Activated T-cell treated with anti-CD3 and anti-CD28 coated beads, Interleukin-2, amount 50 U/mL, for 4 hours (primary cell): Measurements from ENCODE around the gene HSPA8. TPM values are rescaled to one million over a fixed set of nuclear protein-coding genes. Genes with fewer than 3 reads are reported as not detected.
A peak's percentile ranks its signal among the peaks of the same experiment; 100 is the strongest.
"Not testable (repeated sequence)": the region's sequence is repeated elsewhere in the genome, so short reads cannot be mapped to it uniquely, and the experiment has no call there.

Experiments used
- ATAC-seq, 2 donors: fragments of 200-7000 bp; cut with Tn5 transposase; one replicate each; pipeline ENCODE4 v1.10.0; 2021
- DNase-seq: peaks from one replicate; pipeline ENCODE4 v3.0.0-alpha.2; 2020
- H3K27me3 Mint-ChIP-seq: one replicate; pipeline ENCODE4 v1.8.0; 2021; ENCODE audit warnings: low read depth, mixed read lengths
- H3K36me3 Mint-ChIP-seq: one replicate; pipeline ENCODE4 v1.8.0; 2022; ENCODE audit warnings: mixed read lengths; ENCODE audit not compliant: insufficient read depth
- H3K4me1 Mint-ChIP-seq: one replicate; pipeline ENCODE4 v1.8.0; 2021; ENCODE audit warnings: low read depth, mixed read lengths
- H3K4me3 Mint-ChIP-seq: one replicate; pipeline ENCODE4 v1.8.0; 2021; ENCODE audit warnings: mild to moderate bottlenecking, moderate library complexity, mixed read lengths
- H3K9me3 Mint-ChIP-seq: one replicate; pipeline ENCODE4 v1.8.0; 2021; ENCODE audit warnings: mixed read lengths
- total RNA-seq, 3 donors: library from RNA; stranded (reverse); gene quantifications; one replicate each; pipeline ENCODE4 v1.2.1, GENCODE V29; 2021

The HSPA8 gene
- total RNA-seq, 3 donors from 2014 or later, result 3,255 to 3,669 (median 3,417) TPM

GRCh38 chr11:123062158-123062891 lies 389 bp upstream of the HSPA8 start:
- Mint-ChIP-seq H3K36me3 (peaks cover 55% of the 10 kb centered on the region), H3K4me3 (peak overlapping the region; percentile 99), H3K9me3 (no peaks in the 10 kb centered on the region), H3K4me1 (peaks cover 44% of the 10 kb centered on the region), H3K27me3 (no peaks in the 10 kb centered on the region)
- peak; percentile 99 for DNase-seq
- ATAC-seq, result peak; percentile 85 to 88

GRCh38 chr11:123060277-123061000 lies 1.5 kb downstream of the HSPA8 start:
- Mint-ChIP-seq H3K4me3 (peak overlapping the region; percentile 99), H3K4me1 (peaks cover 54% of the 10 kb centered on the region), H3K9me3 (no peaks in the 10 kb centered on the region), H3K36me3 (peaks cover 65% of the 10 kb centered on the region), H3K27me3 (no peaks in the 10 kb centered on the region)
- ATAC-seq, result no peak
- DNase-seq, result no peak

- Mint-ChIP-seq H3K4me3 (peak overlapping the region; percentile 99), H3K4me1 (peaks cover 52% of the 10 kb centered on the region)
Observed at GRCh38 chr11:123059041-123059920, 2.7 kb downstream of the HSPA8 start.

GRCh38 chr11:123057661-123058305 lies 4.2 kb downstream of the HSPA8 start:
- Mint-ChIP-seq H3K4me1 (peaks cover 45% of the 10 kb centered on the region), H3K36me3 (peaks cover 65% of the 10 kb centered on the region), H3K27me3 (no peaks in the 10 kb centered on the region), H3K4me3 (peak overlapping the region; percentile 99), H3K9me3 (no peaks in the 10 kb centered on the region)
- ATAC-seq (no peak), DNase-seq (no peak)

More at GRCh38 chr11:123059041-123059920, 2.7 kb downstream of the HSPA8 start:
- not testable (repeated sequence) for H3K27me3 Mint-ChIP-seq, H3K9me3 Mint-ChIP-seq, DNase-seq, ATAC-seq
- peaks cover 67% of the 10 kb centered on the region for H3K36me3 Mint-ChIP-seq

GRCh38 chr11:123056835-123057491 lies 5.0 kb downstream of the HSPA8 start:
- Mint-ChIP-seq H3K9me3 (no peaks in the 10 kb centered on the region), H3K36me3 (peaks cover 65% of the 10 kb centered on the region), H3K4me1 (peaks cover 45% of the 10 kb centered on the region), H3K4me3 (peak overlapping the region; percentile 99), H3K27me3 (no peaks in the 10 kb centered on the region)
- no peak for ATAC-seq
- DNase-seq, result no peak

- Mint-ChIP-seq H3K4me1 (peaks cover 45% of the 10 kb centered on the region), H3K36me3 (peaks cover 50% of the 10 kb centered on the region), H3K27me3 (no peaks in the 10 kb centered on the region), H3K9me3 (no peaks in the 10 kb centered on the region), H3K4me3 (peak overlapping the region; percentile 99)
- ATAC-seq (peak; percentile 4 to 9), DNase-seq (no peak)
Observed at GRCh38 chr11:123055191-123055901, 6.6 kb downstream of the HSPA8 start.

GRCh38 chr11:123054301-123055065 lies 7.5 kb downstream of the HSPA8 start:
- peaks cover 41% of the 10 kb centered on the region for H3K36me3 Mint-ChIP-seq
- H3K4me1 Mint-ChIP-seq, result peaks cover 42% of the 10 kb centered on the region
- ATAC-seq (peak; percentile 47 to 53), DNase-seq (no peak)
- H3K27me3 Mint-ChIP-seq, result no peaks in the 10 kb centered on the region
- no peaks in the 10 kb centered on the region for H3K9me3 Mint-ChIP-seq
- peak overlapping the region; percentile 35 for H3K4me3 Mint-ChIP-seq

GRCh38 chr11:123052901-123053721 lies 8.8 kb downstream of the HSPA8 start:
- DNase-seq (no peak), ATAC-seq (peak; percentile 14 to 15)
- peaks cover 31% of the 10 kb centered on the region for H3K4me1 Mint-ChIP-seq
- H3K27me3 Mint-ChIP-seq, result no peaks in the 10 kb centered on the region
- H3K4me3 Mint-ChIP-seq, result no peak overlapping the region
- H3K36me3 Mint-ChIP-seq, result peaks cover 27% of the 10 kb centered on the region
- no peaks in the 10 kb centered on the region for H3K9me3 Mint-ChIP-seq

GRCh38 chr11:123051634-123052033 lies 10.3 kb downstream of the HSPA8 start:
- no peak for DNase-seq
- no peaks in the 10 kb centered on the region for H3K27me3 Mint-ChIP-seq
- H3K4me3 Mint-ChIP-seq, result no peak overlapping the region
- H3K36me3 Mint-ChIP-seq, result peaks cover 13% of the 10 kb centered on the region
- ATAC-seq, result no peak
- H3K9me3 Mint-ChIP-seq, result no peaks in the 10 kb centered on the region
- peaks cover 17% of the 10 kb centered on the region for H3K4me1 Mint-ChIP-seq

- H3K9me3 Mint-ChIP-seq, result no peaks in the 10 kb centered on the region
- H3K4me1 Mint-ChIP-seq, result peaks cover 12% of the 10 kb centered on the region
- H3K27me3 Mint-ChIP-seq, result no peaks in the 10 kb centered on the region
Observed at GRCh38 chr11:123051146-123051545, 10.8 kb downstream of the HSPA8 start.

GRCh38 chr11:123047947-123048293 lies 14.0 kb downstream of the HSPA8 start:
- Mint-ChIP-seq H3K4me3 (no peak overlapping the region), H3K9me3 (no peaks in the 10 kb centered on the region), H3K27me3 (no peaks in the 10 kb centered on the region), H3K36me3 (no peaks in the 10 kb centered on the region), H3K4me1 (no peaks in the 10 kb centered on the region)
- DNase-seq, result no peak
- no peak for ATAC-seq

More at GRCh38 chr11:123051146-123051545, 10.8 kb downstream of the HSPA8 start:
- DNase-seq, result no peak
- Mint-ChIP-seq H3K4me3 (no peak overlapping the region), H3K36me3 (peaks cover 8% of the 10 kb centered on the region)
- no peak for ATAC-seq
